Stimulated activated effector memory CD8-positive, alpha-beta T cell treated with anti-CD3 and anti-CD28 coated beads, Interleukin-12 subunit alpha, Interleukin-12 subunit beta, amount 100 ng/mL, for 72 hours (primary cell): Measurements from ENCODE around the gene TELO2.
"Not testable (repeated sequence)": the region's sequence is repeated elsewhere in the genome, so short reads cannot be mapped to it uniquely, and the experiment has no call there.

Source experiments
- ATAC-seq: fragments of 150-1000 bp; cut with Tn5 transposase; 2 replicates; pipeline ENCODE4 v1.10.0; 2021
- DNase-seq, 2 donors: peaks; one replicate each; pipeline ENCODE4 v3.0.0; 2021 to 2022; ENCODE audit warnings: low spot score in 2 of 2
- H3K27ac Mint-ChIP-seq: one replicate; pipeline ENCODE4 v1.8.0; 2022; ENCODE audit warnings: mild to moderate bottlenecking, mixed read lengths
- H3K36me3 Mint-ChIP-seq: one replicate; pipeline ENCODE4 v1.8.0; 2022; ENCODE audit warnings: mild to moderate bottlenecking, mixed read lengths
- H3K4me1 Mint-ChIP-seq: one replicate; pipeline ENCODE4 v1.8.0; 2022; ENCODE audit warnings: mixed read lengths
- H3K4me3 Mint-ChIP-seq: one replicate; pipeline ENCODE4 v1.8.0; 2022; ENCODE audit warnings: mild to moderate bottlenecking, mixed read lengths
- H3K9me3 Mint-ChIP-seq: one replicate; pipeline ENCODE4 v1.8.0; 2022; ENCODE audit warnings: mixed read lengths

The TELO2 gene

GRCh38 chr16:1466968-1467521 lies 26.1 kb upstream of the TELO2 start:
- ATAC-seq: no peak
- Mint-ChIP-seq H3K27ac (peak overlapping the region; percentile 78), H3K4me1 (peaks cover 36% of the 10 kb centered on the region)

GRCh38 chr16:1468426-1468810 lies 24.7 kb upstream of the TELO2 start:
- Mint-ChIP-seq H3K9me3 (no peaks in the 10 kb centered on the region), H3K4me3 (no peak overlapping the region), H3K4me1 (peaks cover 48% of the 10 kb centered on the region), H3K27ac (peak overlapping the region; percentile 78), H3K36me3 (peaks cover 12% of the 10 kb centered on the region)
- ATAC-seq: no peak
- DNase-seq: no peak

More at GRCh38 chr16:1466968-1467521, 26.1 kb upstream of the TELO2 start:
- H3K36me3 Mint-ChIP-seq: peaks cover 21% of the 10 kb centered on the region
- no peaks in the 10 kb centered on the region for H3K9me3 Mint-ChIP-seq
- no peak for DNase-seq
- H3K4me3 Mint-ChIP-seq: no peak overlapping the region

- H3K27ac Mint-ChIP-seq: peak overlapping the region; percentile 83
- H3K4me3 Mint-ChIP-seq, DNase-seq, H3K9me3 Mint-ChIP-seq, ATAC-seq, H3K36me3 Mint-ChIP-seq: not testable (repeated sequence)
- peaks cover 48% of the 10 kb centered on the region for H3K4me1 Mint-ChIP-seq
These were observed 24.0 kb upstream of the TELO2 start for GRCh38 chr16:1469141-1469540.

- DNase-seq (no peak), ATAC-seq (no peak)
- Mint-ChIP-seq H3K4me1 (peaks cover 48% of the 10 kb centered on the region), H3K4me3 (no peak overlapping the region), H3K27ac (peak overlapping the region; percentile 83), H3K9me3 (no peaks in the 10 kb centered on the region), H3K36me3 (peaks cover 6% of the 10 kb centered on the region)
These were observed 23.4 kb upstream of the TELO2 start for GRCh38 chr16:1469693-1470201.

- Mint-ChIP-seq H3K9me3 (no peaks in the 10 kb centered on the region), H3K4me1 (peaks cover 48% of the 10 kb centered on the region), H3K36me3 (peaks cover 6% of the 10 kb centered on the region), H3K27ac (peak overlapping the region; percentile 83), H3K4me3 (no peak overlapping the region)
- no peak for DNase-seq
- ATAC-seq: no peak
These were observed 22.5 kb upstream of the TELO2 start for GRCh38 chr16:1470481-1471251.

GRCh38 chr16:1471569-1472194 lies 21.5 kb upstream of the TELO2 start:
- H3K4me1 Mint-ChIP-seq: peaks cover 48% of the 10 kb centered on the region
- peak overlapping the region; percentile 83 for H3K27ac Mint-ChIP-seq
- no peak overlapping the region for H3K4me3 Mint-ChIP-seq
- DNase-seq (no peak), ATAC-seq (no peak)
- peaks cover 6% of the 10 kb centered on the region for H3K36me3 Mint-ChIP-seq
- no peaks in the 10 kb centered on the region for H3K9me3 Mint-ChIP-seq

GRCh38 chr16:1472974-1473373 lies 20.2 kb upstream of the TELO2 start:
- Mint-ChIP-seq H3K9me3 (no peaks in the 10 kb centered on the region), H3K27ac (peak overlapping the region; percentile 43), H3K4me3 (peak overlapping the region; percentile 41), H3K4me1 (peaks cover 37% of the 10 kb centered on the region), H3K36me3 (peaks cover under 1% of the 10 kb centered on the region)
- no peak for ATAC-seq
- no peak for DNase-seq

GRCh38 chr16:1474082-1474795 lies 18.9 kb upstream of the TELO2 start:
- Mint-ChIP-seq H3K9me3 (no peaks in the 10 kb centered on the region), H3K36me3 (no peaks in the 10 kb centered on the region), H3K4me3 (peak overlapping the region; percentile 70), H3K4me1 (peaks cover 37% of the 10 kb centered on the region), H3K27ac (peak overlapping the region; percentile 45)
- ATAC-seq (no peak), DNase-seq (peak in 1 of 2 donors; percentile 57)

GRCh38 chr16:1474796-1475551 lies 18.2 kb upstream of the TELO2 start, which contains the start of gene CLCN7:
TSS of gene CLCN7 (minus strand) at chr16:1475028. CDS start at chr16:1474974, 54 bp downstream.
- peak within 1 kb of the TSS; percentile 83 for H3K27ac Mint-ChIP-seq
- peak; percentile 96 for ATAC-seq
- H3K4me1 Mint-ChIP-seq: peaks cover 32% of the 10 kb centered on the region

GRCh38 chr16:1475552-1476114 lies 17.5 kb upstream of the TELO2 start:
- no peak for ATAC-seq
- peaks cover 26% of the 10 kb centered on the region for H3K4me1 Mint-ChIP-seq
- no peaks in the 10 kb centered on the region for H3K9me3 Mint-ChIP-seq

More at GRCh38 chr16:1474796-1475551, 18.2 kb upstream of the TELO2 start, which contains the start of gene CLCN7:
- Mint-ChIP-seq H3K36me3 (no peaks in the 10 kb centered on the region), H3K9me3 (no peaks in the 10 kb centered on the region), H3K4me3 (peak within 1 kb of the TSS; percentile 70)
- DNase-seq: peak; percentile 87 to 94

GRCh38 chr16:1477033-1477432 lies 16.1 kb upstream of the TELO2 start:
- Mint-ChIP-seq H3K36me3 (no peaks in the 10 kb centered on the region), H3K27ac (no peak overlapping the region), H3K4me1 (peaks cover 12% of the 10 kb centered on the region), H3K4me3 (no peak overlapping the region), H3K9me3 (no peaks in the 10 kb centered on the region)
- DNase-seq (no peak), ATAC-seq (no peak)

More at GRCh38 chr16:1475552-1476114, 17.5 kb upstream of the TELO2 start:
- Mint-ChIP-seq H3K4me3 (peak overlapping the region; percentile 70), H3K27ac (peak overlapping the region; percentile 83), H3K36me3 (no peaks in the 10 kb centered on the region)
- DNase-seq: no peak

GRCh38 chr16:1478937-1479336 lies 14.2 kb upstream of the TELO2 start:
- not testable (repeated sequence) for DNase-seq, H3K4me3 Mint-ChIP-seq, ATAC-seq, H3K9me3 Mint-ChIP-seq, H3K27ac Mint-ChIP-seq, H3K36me3 Mint-ChIP-seq, H3K4me1 Mint-ChIP-seq

- ATAC-seq (no peak), DNase-seq (no peak)
- Mint-ChIP-seq H3K4me1 (no peaks in the 10 kb centered on the region), H3K9me3 (no peaks in the 10 kb centered on the region), H3K4me3 (no peak overlapping the region), H3K27ac (no peak overlapping the region), H3K36me3 (peaks cover 5% of the 10 kb centered on the region)
These were observed 11.0 kb upstream of the TELO2 start for GRCh38 chr16:1481906-1482835.
